Measurements from ENCODE around the gene BCOR.

BCOR gene

DNA sequence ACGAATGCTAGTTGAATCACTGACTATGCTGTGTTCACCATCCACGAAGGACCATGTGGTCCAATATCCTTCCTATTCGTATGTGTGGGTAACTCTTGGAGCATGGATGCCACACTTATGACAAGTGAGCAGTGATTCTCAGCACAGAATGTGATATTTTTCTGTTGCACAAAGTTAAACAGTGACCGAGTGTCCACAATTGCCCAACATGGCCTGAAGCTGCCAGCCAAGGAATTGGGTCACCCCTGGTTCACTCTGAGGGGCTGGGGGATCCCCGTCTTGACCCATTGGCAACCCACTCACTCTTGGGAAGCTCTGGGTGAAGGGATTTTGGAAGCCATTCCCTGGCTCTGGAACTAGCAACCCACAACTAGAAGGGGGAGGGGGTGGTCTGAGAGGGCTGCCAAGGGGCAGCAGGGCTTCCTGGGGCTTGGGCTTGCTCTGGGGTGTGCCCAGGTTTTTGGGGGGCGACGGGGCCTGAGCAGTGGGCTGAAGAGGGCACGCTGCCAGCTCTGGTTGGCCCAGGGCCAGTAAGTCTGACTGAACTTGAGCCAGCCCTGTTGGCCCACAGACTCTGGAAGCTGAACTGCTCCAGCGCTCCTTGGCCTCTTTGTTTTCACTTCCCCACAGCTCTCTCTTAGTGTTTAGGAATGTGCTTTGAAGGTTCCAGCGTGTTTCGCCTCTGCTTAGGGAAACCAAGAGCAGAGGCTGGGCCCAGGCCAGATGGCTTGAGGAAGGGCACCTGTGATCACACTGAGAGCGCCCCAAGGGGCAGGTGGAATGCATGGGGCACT is 43.1 kb upstream of the BCOR start:
- H3K4me3 ChIP-seq (ENCODE audit: low read depth in 1 of 2, low read length in 1 of 2) = no peak overlapping the region
- H3K27me3 ChIP-seq = peaks cover 13% of the 10 kb centered on the region
- no peaks in the 10 kb centered on the region for H3K9me3 ChIP-seq
- H3K36me3 ChIP-seq = no peaks in the 10 kb centered on the region
- TF ChIP-seq, protein P1, sequence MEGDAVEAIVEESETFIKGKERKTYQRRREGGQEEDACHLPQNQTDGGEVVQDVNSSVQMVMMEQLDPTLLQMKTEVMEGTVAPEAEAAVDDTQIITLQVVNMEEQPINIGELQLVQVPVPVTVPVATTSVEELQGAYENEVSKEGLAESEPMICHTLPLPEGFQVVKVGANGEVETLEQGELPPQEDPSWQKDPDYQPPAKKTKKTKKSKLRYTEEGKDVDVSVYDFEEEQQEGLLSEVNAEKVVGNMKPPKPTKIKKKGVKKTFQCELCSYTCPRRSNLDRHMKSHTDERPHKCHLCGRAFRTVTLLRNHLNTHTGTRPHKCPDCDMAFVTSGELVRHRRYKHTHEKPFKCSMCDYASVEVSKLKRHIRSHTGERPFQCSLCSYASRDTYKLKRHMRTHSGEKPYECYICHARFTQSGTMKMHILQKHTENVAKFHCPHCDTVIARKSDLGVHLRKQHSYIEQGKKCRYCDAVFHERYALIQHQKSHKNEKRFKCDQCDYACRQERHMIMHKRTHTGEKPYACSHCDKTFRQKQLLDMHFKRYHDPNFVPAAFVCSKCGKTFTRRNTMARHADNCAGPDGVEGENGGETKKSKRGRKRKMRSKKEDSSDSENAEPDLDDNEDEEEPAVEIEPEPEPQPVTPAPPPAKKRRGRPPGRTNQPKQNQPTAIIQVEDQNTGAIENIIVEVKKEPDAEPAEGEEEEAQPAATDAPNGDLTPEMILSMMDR (IDR thresholded peaks at IDR 0.05) = no peak
- H3K4me1 ChIP-seq (ENCODE audit: control insufficient read depth in 1 of 2, insufficient read depth in 1 of 2, low read depth in 1 of 2, low read length in 1 of 2) = peaks cover 10 to 11% of the 10 kb centered on the region in 2 experiments
- H3K27ac ChIP-seq = no peak overlapping the region

DNA sequence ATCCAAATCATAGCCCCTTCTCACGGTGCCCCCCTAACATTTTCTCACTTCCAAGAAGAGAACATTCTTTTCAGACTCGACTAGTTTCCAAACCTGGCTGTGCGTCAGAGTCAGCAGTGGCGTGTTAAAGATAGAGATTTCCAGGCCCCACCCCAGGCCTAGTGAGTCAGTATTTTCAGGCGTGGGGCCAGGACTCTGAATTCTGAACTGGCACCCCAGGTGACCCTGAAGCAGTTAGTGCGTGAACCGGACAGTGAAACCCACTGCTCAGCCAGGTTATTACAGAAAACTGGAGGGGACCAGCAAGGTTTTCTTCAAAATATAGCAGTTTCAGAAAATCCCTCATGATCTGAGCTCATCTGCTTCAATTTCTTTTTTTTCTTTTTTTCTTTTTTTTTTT is 35.0 kb upstream of the BCOR start:
- Histone ChIP-seq H3K4me1 (ENCODE audit: control insufficient read depth in 1 of 2, insufficient read depth in 1 of 2, low read depth in 1 of 2, low read length in 1 of 2) (no peaks in the 10 kb centered on the region), H3K9me3 (no peaks in the 10 kb centered on the region), H3K27ac (no peak overlapping the region), H3K27me3 (no peaks in the 10 kb centered on the region), H3K4me3 (ENCODE audit: low read depth in 1 of 2, low read length in 1 of 2) (no peak overlapping the region), H3K36me3 (no peaks in the 10 kb centered on the region)
- TF ChIP-seq, protein P1 (IDR thresholded peaks at IDR 0.05) = no peak

DNA sequence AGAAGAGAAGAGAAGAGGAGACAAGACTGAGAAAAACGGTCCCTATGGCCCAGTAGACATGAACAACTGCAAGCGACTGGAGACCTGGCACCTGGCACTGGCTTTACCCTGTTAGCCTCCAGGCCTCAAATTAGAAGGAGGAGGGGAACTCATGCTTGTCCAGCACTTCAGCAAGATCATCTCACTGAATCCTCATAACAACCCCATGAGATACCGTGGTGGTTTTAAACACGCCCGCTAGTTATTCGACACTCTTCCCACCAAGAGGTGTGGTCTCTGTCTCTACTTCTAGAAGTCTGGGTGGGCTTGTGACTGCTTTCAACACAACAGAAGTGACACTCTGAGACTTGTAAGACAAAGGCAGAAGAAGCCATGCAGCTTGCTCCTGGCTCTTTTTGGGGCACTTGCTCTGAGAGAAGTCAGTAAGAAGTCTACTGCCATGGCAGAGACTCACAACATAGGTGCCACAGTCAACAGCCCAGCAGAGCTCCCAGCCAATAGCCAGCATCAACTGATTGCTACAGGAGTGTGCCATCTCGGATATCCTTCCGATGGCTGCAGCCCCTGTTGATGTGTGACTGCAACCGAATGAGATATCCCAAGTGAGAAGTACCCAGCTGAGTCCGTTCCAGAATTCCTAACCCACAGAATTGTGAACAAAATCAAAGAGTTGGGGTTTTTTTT is 34.0 kb upstream of the BCOR start:
- Histone ChIP-seq H3K36me3 (no peaks in the 10 kb centered on the region), H3K9me3 (no peaks in the 10 kb centered on the region), H3K4me1 (ENCODE audit: control insufficient read depth in 1 of 2, insufficient read depth in 1 of 2, low read depth in 1 of 2, low read length in 1 of 2) (no peaks in the 10 kb centered on the region), H3K27me3 (no peaks in the 10 kb centered on the region), H3K4me3 (ENCODE audit: low read depth in 1 of 2, low read length in 1 of 2) (no peak overlapping the region), H3K27ac (no peak overlapping the region)
- TF ChIP-seq, protein P1 (IDR thresholded peaks at IDR 0.05) = no peak

DNA sequence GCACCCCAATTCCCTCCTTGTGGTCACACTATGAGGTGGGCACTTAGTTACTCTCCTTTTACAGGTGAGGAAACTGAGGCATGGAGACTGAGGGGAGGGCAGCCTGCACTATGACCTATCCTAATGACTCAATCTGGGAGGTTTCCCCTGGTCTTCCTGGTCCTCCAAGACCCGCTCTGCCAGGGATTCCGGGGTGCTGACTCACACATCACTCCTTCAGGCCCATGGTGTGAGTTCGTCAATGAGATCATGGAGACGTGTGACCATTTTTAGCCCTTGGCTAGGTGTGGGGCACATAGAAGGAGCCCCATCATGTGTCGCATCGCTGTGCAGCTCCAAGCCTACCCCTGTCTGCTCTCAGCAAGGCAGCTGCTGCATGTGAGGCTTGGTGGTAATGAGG is 32.4 kb upstream of the BCOR start:
- Histone ChIP-seq H3K4me3 (ENCODE audit: low read depth in 1 of 2, low read length in 1 of 2) (no peak overlapping the region), H3K36me3 (no peaks in the 10 kb centered on the region), H3K27ac (no peak overlapping the region), H3K4me1 (ENCODE audit: control insufficient read depth in 1 of 2, insufficient read depth in 1 of 2, low read depth in 1 of 2, low read length in 1 of 2) (no peaks in the 10 kb centered on the region), H3K27me3 (no peaks in the 10 kb centered on the region), H3K9me3 (no peaks in the 10 kb centered on the region)
- TF ChIP-seq, protein P1 (IDR thresholded peaks at IDR 0.05) = no peak

DNA sequence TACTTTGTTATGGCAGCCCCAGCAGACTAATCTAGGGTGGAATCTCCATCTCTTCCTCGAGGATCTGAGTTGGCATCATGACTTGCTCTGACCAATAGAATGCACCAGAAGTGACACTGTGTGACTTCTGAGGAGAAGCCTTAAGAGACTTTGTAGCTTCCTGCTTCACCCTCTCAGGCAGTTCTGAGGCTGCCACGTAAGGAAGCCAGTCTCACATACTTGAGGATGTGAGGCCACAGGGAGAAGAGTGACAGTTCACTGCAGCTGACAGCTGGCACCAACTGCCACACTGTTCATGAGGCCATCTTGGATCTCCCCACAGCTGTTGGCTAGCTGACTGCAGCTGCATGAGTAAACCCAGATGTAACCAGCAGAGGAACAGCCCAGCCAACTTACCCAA is 29.3 kb upstream of the BCOR start:
- TF ChIP-seq, protein P1 (IDR thresholded peaks at IDR 0.05) = no peak
- Histone ChIP-seq H3K36me3 (no peaks in the 10 kb centered on the region), H3K4me3 (ENCODE audit: low read depth in 1 of 2, low read length in 1 of 2) (no peak overlapping the region), H3K27me3 (no peaks in the 10 kb centered on the region), H3K27ac (no peak overlapping the region), H3K4me1 (ENCODE audit: control insufficient read depth in 1 of 2, insufficient read depth in 1 of 2, low read depth in 1 of 2, low read length in 1 of 2) (no peaks in the 10 kb centered on the region), H3K9me3 (no peaks in the 10 kb centered on the region)

All from neutrophil (primary cell).